H1 (cell line): Measurements from ENCODE around the gene CEACAM21. TPM values are rescaled to one million over a fixed set of nuclear protein-coding genes. Genes with fewer than 3 reads are reported as not detected.

ENCODE experiments used
- E2F6 ChIP-seq: IDR thresholded peaks from 2 replicates; pipeline ENCODE4 v1.6.1; 2012; ENCODE audit warnings: inconsistent platforms
- YY1 ChIP-seq: IDR thresholded peaks from 2 replicates; pipeline ENCODE4 v1.6.1; 2011; ENCODE audit warnings: low read depth, mild to moderate bottlenecking, low read length
- polyA plus RNA-seq, 7 experiments: library from polyadenylated mRNA; depleted of rRNA in 3 of 7; stranded (reverse) in 5 of 7; unstranded in 2 of 7; fragments of >200 nt in 5 of 7; fragments of 200-250 nt in 2 of 7; gene quantifications; 1 replicate in 5 of 7; 2 replicates in 1 of 7; 4 replicates in 1 of 7; pipeline versions ENCODE4 v1.2.1 to v1.2.3, GENCODE V29; 2011 to 2013; ENCODE audit warnings: missing spikeins in 2 of 7, mixed read lengths in 2 of 7
- total RNA-seq: library from RNA; stranded (reverse); fragmentation: NEBNext Ultra II Directional; extraction: Animal tissue kit (Norgen Biotek cat#: 25700); gene quantifications from 2 replicates; pipeline ENCODE4 v1.2.1, GENCODE V29; 2021

Gene CEACAM21
- total and polyA plus RNA-seq, 2 of the 8 experiments (the other 6 are each of a cell fraction or from before 2014, with no cell fraction given) = not detected

GRCh38 chr19:41595890-41596280, 19.9 kb downstream of the CEACAM21 start (continued):
- TF ChIP-seq E2F6 (no peak), YY1 (no peak)
